Astrocyte of the hippocampus (primary cell): Measurements from ENCODE around the gene ZBTB7A.

Source experiments
- DNase-seq: peaks from one replicate; pipeline ENCODE4 v3.0.0; 2011; ENCODE audit warnings: low read depth, low spot score

Gene ZBTB7A

DNA sequence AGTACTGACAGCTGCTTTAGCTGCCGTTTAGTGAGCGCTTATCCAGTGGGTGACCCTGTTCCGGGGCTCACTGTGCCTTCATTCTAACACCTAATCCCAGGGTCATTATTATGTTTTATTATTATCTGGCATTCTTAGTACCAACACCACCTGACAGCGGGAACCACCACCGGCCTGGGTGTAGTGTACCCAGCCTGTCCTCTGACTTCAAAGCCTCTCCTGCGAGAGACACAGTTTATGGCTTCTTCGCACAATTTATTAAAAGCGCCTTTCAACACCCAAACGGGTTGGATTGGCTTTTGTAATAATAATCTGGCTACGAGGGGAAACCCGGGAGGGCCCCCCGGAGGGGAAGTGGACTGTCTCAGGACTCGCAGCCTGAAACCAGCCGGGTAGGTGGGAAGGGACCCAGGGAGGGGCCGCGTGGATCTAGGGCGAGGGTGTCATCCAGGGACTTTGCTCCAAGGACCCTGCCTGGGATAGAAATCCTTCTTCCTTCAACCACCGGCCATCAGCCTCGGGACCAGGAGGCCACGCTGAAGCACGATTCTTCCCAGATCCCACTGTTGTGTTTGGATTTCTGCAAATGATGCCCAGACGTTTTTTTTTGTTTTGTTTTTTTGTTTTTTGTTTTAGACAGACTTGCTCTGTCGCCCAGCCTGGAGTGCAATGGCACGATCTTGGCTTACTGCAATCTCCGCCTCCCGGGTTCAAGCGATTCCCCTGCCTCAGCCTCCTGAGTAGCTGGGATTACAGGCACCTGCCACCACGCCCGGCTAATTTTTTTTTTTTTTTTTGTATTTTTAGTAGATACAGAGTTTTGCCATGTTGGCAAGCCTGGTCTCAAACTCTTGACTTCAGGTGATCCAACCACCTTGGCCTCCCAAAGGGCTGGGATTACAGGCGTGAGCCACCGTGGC, 1.6 kb upstream of the ZBTB7A start:
- no peak for DNase-seq

DNA sequence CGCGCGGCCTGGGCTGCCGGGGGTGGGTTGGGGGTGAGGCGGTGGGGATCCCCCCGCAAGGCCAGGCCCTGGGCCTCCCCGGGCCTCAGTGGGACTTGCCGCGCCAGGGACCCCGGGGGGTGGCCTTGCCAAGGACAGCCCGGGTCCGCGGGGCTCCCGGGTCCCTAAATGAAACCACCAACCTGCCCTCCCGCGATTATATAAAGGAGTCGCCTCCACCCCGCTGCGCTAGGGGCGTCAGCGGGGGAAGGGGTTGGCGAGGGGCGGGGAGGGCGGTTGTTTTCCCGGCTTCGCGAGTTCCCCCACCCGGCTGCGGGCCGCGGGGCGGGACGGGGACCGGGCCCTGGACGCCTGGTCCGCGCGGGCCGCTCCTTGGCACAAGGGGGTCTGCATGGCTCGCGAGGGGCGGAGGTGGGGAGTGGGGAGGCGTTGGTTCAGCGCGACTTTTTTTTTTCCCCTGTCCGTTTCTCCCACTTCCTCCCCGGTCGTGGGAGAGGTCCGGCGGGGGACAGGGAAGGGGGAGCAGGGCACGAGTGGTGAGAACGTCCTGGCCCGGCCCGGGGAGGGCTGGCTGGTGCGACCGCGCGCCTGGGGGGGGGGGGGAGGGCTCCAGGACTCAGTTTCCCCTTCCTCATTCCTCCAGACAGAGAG, 822 bp upstream of the ZBTB7A start:
- peak; percentile 41 for DNase-seq

DNA sequence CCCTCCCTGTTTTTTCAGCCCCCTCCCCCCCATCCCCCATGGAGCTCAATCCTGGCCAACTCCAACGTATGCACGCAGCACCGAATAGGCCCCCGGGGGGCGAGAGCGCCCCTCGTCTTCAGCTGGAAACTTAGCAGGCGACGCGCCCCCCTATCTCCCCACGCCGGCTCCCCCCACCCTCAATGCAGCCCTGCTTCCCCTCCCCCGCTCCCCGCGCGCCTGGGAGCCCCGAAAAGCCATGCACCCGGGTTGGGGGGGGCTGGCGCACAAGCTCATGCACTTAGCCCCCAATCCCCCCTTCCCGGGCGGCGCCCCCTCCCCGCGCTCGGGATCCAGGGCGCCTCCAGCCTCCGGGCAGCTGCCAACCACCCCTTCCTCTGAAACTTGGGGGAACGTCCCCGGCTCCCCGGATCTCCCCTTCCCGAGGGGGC, 508 bp downstream of the ZBTB7A start:
- DNase-seq = no peak

DNA sequence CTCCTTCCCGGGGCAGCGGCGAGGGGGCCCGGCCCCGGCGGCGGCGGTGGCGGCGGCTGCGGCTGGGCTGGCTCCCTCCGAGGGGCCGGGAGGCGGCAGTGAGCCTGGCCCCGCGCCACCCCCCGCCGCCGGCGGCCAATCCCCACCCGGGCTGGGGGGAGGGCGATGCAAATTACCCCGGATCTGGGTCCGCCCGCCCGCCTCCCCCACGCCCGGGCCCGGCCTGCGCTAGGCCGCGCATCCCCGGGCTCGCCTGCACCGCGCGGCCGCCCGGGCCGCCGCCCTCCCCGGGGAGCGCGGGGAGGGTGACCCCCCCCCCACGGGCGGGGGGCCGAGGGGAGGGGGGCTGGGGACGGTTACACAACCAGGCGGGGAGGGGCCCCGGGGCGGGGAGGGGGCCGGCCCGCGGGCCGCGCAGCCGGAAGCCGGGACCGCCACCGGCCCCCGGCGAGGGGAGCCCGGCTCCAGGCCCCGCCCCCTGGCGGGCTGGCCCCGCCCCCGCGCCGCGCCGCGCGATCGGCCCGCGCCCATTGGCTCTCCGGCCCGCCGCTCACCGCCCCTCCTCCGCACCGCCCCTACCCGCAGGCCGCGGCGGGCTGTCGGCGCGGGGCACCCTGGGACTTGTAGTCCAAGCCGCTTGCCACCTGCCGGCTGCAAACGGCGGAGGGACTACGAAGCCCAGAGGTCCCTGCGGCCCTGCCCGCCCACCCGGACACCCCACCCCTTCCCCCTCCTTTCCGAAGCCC, 1.1 kb downstream of the ZBTB7A start:
- DNase-seq = peak; percentile 99

DNA sequence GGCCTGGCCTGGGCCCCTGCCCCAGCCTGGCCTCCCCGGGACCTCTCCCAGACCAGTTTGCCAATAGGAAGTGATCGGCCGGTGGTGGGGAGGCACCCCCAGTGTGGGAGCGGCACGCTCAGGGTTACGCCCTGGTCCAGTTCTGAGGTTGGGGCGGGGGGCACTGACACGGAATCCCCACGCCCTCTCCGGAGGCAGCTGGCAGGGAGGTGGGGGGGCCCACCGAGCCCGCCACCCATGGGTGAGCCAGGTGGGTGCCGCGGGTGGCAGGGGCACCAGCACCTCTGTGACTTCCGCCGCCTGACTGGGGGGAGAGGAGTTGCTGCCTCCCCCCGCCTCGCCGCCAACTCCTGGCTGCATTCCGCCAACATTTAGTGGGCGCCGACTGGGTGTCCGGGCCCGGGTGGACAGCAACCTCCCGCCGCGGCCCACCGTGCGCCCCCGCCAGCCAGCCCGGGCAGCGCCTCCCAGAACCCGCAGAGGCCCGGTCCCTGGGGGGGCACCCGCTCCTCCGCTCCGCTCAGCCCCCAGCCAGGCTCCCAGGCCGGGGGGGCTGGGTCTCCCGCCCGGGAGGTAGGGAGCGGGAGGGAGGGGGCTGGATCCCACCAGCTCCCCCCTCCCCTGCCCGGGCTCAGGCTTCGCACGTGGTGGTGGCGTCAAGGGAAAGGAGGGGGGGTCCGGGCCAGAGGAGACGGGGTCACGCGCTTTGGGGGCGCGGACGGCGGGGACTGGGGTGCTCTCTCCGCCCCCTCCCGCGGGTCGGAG, 2.0 kb downstream of the ZBTB7A start:
- peak; percentile 73 for DNase-seq

DNA sequence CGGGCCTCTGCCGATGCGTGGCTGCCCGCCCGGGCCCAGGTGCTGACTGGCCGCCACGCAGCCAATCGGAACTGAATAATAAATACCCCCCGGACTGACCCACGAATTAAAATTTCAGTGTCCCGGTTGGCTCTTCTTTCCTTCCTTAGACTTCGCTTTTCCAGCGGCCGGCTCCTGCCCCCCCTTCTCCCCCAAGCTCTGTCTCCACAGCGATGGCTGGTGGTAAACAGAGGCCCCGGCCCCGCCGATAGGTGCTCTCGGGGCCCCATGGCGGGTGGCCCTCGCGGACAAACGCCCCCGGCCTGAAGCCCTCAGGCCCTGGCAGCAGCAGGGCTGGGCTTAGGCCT, 2.6 kb downstream of the ZBTB7A start:
- peak; percentile 65 for DNase-seq

DNA sequence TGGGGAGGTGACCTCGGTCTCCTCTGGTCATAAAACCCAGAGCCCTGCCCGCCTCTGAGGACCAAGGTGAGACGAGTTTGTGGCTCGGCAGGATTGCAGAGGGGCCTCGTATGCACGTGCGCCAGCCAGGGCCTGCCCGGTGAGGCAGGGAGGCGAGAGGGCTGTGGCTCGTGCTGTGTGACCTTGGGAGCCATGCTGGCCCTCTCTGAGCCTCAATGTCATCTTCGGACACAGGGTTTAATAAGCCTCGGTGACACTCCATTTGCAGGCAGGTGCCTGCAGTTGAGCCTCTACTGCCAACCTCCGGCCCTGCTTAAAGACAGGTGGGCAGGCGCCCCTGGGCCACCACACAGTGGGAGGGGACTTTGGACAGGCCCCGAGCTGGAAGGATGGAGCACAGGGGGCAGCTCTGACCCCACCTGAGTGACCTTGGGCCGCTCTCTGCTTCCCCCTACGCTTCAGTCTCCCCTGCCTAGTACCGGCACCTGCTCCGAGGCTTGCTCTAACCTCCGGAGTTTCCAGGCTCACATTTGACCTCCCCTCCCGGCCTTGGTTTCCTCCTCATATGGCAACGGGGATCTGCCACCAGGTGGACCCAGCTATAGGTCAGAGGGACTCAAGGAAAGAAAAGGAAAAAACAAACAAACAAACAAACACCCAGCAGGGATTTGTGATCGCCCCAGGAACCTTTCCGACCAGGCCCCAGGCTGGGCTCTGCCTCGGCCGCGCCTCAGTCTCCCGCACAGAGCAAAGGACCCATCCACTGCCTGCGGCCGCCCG, 3.1 kb downstream of the ZBTB7A start:
- DNase-seq = no peak

DNA sequence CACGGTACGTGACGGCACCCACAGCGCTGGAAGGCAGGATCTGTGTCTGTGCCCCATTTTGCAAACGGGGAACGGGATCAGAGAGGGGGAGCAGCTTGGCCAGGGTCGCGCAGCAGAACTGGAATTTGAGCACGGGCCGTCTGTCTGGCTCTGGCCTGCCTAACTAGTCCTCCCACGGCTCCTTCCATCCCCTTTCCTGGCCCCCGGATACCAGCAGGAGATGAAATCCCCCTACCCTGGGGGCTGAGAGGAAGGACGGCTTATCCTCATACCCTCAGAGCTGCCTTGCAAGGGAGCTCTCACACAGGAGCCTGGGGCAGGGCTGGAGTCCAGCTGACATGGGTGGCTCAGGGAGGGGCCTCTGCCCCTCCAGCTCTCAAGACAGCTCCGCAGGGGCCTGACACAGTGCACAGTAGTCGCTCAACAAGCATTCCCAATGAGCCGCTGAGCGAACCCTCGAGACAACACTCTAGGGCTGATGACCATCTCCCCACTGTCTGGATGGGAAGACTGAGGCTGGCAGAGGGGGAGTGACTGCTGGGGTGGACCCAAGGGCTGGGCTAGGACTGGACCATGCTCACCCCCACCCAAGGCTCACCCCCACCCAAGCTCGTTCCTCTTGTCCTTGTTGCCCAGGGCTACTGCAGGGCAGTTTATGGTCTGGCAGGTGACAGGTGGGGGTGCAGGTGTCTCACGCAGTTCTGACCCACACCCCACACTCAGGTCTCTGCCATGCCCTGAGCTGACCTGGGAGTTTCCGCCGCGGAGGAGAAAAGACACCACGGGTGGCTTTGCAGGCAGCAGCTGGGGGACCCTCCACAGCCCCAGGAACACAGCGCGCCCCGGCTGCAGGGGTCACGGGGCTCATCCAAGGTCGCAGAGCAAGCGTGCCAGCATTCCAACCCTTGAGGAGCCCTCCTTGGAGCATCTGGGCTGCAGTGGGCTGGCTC, 4.0 kb downstream of the ZBTB7A start:
- no peak for DNase-seq

DNA sequence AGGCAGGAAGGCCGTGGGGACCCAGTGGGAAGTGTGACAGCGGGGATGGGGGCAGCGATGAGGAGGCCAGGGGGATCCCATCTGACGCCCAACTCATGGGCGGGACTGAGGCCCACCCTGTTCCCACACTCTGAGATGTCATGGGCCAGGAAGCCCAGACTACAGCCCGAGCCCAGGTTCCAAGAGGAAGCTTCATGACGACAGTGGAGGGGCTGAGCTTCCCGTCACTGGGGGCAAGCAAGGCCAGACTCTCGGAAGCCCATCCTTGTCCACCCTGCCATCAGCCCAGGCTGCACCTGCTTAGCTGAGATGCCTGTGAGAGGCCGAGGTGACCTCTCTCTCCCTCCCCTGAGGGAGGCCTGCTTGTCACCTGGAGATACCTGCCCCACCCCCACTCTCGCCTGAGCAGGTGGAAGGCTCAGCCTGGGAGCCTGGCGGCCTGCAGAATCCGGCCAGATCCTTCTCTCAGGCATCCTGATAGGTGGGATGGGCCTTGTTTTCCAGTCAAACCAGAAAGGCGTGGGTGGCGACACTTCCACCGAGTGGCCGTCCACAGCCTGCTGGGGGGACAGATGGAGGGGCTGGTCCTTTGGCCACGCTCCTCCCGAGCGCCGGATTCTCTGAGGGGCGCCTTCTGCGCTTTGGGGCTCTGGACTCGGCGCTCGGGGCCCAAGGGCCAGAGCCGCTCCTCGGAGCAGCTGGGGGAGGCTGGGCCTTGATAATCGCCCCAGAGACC, 4.8 kb downstream of the ZBTB7A start:
- no peak for DNase-seq

DNA sequence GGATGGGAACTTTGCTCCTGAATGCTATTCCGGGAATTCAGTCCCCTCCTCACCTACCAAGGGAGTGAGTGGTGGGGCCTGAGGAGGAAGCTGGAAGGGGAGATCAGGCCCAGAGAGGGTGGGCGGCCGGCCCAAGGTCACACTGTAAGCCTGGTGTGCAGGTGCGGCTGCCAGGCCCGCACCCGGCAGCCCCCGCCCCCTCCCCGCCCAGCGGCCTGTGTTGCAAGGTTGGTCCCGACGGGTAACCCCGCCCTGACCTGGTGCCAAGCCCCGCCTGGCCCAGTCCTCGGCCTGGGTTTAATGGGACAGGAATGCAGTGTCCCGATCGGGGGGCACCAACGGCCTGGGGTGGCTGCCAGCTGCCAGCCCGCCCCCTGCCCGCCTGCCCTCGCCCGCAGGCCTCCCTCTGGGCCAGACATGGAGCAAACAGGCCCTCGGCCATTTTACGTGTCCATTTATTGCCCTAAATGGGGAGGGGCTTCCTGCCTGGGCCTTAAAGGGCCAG, 5.5 kb downstream of the ZBTB7A start:
- peak; percentile 47 for DNase-seq

DNA sequence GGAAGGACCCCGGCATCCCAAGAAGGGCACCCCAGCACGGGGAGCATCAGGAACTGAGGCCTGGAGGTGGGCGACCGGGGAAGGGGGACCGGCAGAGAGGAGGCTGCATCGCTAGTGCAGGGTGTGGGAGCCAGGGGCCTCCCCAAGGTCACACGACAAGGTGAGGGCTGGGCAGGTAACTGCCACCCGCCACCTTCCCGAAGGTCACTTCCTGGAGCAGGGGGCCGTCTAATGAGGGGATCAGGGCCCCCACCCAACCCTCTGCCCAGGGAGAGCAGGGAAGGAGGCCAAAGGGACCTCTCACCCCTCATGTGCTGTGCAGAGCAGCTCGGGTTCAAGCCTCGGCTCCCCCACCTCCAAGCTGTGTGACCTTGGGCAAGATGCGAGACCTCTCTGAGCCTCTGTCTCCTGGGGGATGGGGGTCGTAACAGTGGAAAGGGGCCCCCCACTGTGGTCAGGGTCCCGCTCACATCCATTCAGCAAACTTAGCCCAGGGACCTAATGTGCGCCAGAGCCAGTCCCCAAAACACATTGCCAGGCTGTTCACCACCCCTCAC, 6.0 kb downstream of the ZBTB7A start:
- no peak for DNase-seq

DNA sequence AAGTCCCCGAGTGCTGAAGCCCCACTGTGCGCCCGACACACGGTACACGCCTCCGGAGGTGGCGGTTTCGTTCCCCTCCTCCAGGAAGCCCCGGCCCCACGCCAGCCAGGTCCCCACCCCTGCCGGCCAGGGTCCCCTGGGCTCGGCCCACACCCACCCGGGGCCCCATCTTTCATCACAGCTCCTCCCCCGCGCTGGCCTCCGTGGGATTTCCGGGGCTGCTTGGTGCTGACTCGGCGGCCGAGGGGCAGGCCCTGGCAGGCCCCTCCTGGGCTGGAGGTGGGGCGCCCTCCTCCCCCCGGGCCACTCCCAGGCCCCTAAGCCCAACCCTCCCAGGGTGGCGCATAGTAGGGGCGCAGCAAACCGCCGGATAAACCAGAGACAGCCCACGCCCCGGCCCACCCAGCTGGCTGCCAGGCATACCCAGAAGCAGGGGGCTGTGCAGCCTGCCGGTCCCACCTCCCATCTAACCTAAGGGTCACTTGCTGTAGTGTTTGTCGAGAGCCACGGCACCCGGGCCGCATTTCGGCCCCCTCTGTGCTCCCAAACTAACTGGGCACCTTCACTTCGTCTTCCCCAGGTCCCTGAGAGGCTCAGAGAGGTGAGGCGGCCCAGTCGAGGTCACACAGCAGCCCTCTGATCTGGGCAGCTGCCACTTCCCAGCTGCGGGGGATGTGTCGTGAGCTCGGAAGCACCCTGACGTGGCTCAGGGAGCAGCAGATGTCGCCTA, 6.6 kb downstream of the ZBTB7A start:
- no peak for DNase-seq

DNA sequence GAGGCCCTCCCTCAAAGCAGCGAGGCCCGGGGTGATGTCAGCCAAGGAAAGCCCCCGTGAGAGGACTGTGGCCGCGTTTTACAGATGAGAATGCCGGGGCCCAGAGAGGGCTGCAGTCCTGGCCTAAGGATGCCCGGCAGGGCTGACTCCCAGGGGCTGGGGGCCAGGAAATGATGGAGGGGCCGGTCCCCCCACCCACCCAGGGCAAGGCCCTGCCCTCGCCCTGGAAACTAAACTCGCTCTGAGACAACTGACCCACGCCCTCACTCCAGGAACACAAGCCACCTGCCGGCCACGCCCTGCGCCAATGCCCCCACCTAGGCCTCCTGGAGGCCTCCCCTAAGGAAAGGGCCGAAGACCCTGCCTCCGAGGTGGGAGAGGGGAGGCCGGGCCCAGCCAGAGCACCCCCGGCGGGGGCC, 7.2 kb downstream of the ZBTB7A start:
- DNase-seq = no peak

DNA sequence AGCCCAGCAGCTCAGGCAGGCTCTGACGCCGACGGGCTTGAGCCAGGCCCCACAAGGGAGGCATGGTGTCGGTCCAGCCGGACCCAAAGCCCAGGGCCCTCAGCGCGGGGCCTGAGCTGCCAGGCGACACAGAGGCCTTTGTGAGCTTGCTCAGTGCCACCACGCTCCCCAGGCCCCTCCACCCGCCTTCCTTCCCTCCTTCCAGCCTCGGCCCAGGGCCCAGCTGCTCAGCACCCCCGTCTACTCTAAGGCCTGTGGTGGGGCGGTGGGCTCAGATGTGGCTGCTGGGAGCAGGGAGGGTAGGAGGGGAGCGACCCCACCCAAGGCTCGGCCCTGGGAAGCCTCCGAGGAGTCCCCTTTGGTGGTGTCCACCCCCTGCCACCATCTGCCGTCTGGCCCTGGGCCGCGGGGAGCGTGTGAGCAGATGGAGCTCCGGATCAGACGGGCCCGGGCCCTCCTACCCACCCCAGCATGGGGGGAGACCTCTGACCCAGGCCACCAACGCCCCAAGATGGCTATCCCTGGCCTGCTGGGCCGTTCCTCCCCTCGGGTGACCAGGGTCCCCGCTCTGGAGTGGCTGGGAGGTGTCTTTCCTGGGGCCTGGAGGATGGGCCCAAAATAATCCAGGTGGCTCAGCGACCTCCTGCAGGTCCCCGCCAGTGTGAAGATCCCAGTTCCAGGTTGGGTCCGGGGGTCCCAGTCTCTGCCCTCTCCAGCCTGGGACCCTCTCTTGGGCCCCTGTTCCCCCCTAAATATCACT, 7.8 kb downstream of the ZBTB7A start:
- no peak for DNase-seq

DNA sequence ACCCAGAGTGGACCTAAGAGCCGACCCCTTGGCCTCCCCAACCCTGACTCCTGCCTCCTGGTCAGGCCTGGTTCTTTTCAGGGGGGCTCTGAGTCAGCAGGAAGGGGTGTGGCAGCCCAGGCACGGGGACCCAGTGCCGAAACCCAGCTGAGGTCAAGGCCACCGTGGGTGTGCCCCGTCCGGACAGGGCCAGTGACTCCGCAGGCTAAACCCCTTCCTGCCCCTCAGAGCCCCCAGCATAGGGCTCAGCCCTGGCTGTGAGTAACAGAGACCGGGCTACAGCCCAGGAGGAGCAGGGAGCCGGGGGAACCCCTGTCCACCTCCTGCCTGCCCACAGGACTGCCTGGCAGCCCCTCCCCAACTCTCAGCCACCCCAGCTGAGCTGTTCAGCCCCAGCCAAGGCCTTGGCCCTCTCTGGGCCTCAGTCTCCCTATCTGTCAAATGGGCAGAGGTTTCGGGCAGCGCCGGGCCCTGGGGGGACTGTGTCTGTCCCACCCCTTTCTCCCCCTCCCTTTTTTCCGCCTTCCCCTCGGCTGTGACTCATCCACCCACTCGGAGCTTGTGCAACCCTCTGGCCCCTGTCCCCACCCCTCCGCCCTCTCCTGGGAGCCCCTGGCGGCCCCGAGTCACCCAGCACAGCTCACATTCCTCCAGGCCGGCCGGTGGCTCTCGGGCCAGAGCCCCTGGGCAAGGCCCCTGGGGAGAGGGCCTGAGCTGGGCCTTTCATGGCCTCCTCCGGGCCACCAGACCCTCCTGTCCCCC, 8.6 kb downstream of the ZBTB7A start:
- DNase-seq = peak; percentile 91

DNA sequence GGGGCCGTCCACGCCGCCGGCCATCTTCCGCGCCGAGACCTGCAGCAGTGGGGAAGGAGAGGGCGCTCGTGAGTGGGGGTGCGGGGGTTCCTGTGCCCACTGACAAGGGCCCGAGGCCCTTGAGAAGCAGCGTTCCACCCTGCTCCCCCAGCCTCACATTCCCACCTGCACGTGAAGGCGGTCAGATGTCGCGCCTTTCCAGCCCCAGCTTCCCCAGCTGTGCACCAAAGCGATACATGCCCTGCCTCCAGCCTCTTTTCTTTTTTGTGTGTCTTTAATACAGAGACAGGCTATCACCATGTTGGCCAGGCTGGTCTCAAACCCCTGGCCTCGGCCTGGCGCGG, 11.5 kb downstream of the ZBTB7A start:
- no peak for DNase-seq
